WTC11 (cell line): ENCODE measurements around the gene BCL2L12. TPM values are rescaled to one million over a fixed set of nuclear protein-coding genes. Genes with fewer than 3 reads are reported as not detected.

Experiments
- ATAC-seq: fragments of 200-7000 bp; cut with Tn5 transposase; 2 replicates; pipeline ENCODE4 v1.10.0; 2021; ENCODE audit warnings: mild to moderate bottlenecking, moderate library complexity
- CTCF ChIA-PET: fragments of 300-600 bp; sonication (Branson Sonifier 250); formaldehyde crosslinking; loops from one replicate; lab custom pipeline; 2021; ENCODE audit warnings: antibody characterized with exemption; lab: Charles Lee
- POLR2A ChIA-PET: fragments of 350-600 bp; sonication (Branson Sonifier 250); formaldehyde crosslinking; loops from one replicate; lab custom pipeline; 2021; ENCODE audit warnings: antibody characterized with exemption; lab: Charles Lee
- DNase-seq: peaks from one replicate; pipeline ENCODE4 v3.0.0; 2021; ENCODE audit warnings: low spot score
- H3K27ac Mint-ChIP-seq: 2 replicates; pipeline ENCODE4 v1.8.0; 2021; ENCODE audit warnings: mixed read lengths
- H3K27me3 Mint-ChIP-seq: 2 replicates; pipeline ENCODE4 v1.8.0; 2021; ENCODE audit warnings: low read depth, mild to moderate bottlenecking, moderate library complexity, mixed read lengths
- H3K36me3 Mint-ChIP-seq: 2 replicates; pipeline ENCODE4 v1.8.0; 2021; ENCODE audit warnings: mixed read lengths
- H3K4me1 Mint-ChIP-seq: 2 replicates; pipeline ENCODE4 v1.8.0; 2022; ENCODE audit warnings: mixed read lengths
- H3K4me3 Mint-ChIP-seq: 2 replicates; pipeline ENCODE4 v1.8.0; 2021; ENCODE audit warnings: mild to moderate bottlenecking, moderate library complexity, mixed read lengths
- H3K9me3 Mint-ChIP-seq: 2 replicates; pipeline ENCODE4 v1.8.0; 2021; ENCODE audit warnings: mixed read lengths
- GRHL2 ChIP-seq: fragments of 250-450 bp; sonication (Bioruptor Pico); IDR thresholded peaks from 2 replicates; pipeline ENCODE4 v1.8.0; 2022; ENCODE audit warnings: mild to moderate bottlenecking, moderate library complexity; ENCODE audit not compliant: insufficient replicate concordance, severe bottlenecking
- NFE2L1 ChIP-seq: sonication (generic); formaldehyde crosslinking; IDR thresholded peaks from 2 replicates; pipeline ENCODE4 v1.8.1; 2023; ENCODE audit warnings: missing genetic modification reagents
- PRRX2 ChIP-seq: fragments of 250-450 bp; sonication (Bioruptor Pico); IDR thresholded peaks from 2 replicates; pipeline ENCODE4 v1.8.0; 2021; ENCODE audit warnings: mild to moderate bottlenecking
- STAT6 ChIP-seq: sonication (generic); formaldehyde crosslinking; conservative IDR thresholded peaks from 2 replicates; pipeline ENCODE4 v1.8.1; 2023; ENCODE audit warnings: mild to moderate bottlenecking, low read depth, missing genetic modification reagents, moderate library complexity
- ZNF121 ChIP-seq: sonication (generic); formaldehyde crosslinking; IDR thresholded peaks from 2 replicates; pipeline ENCODE4 v1.8.0; 2023; ENCODE audit warnings: missing genetic modification reagents
- total RNA-seq: library from RNA; stranded (reverse); gene quantifications from 3 replicates; pipeline ENCODE4 v1.2.3, GENCODE V29; 2021
- TF ChIP-seq, protein P1 (sequence below): sonication (generic); formaldehyde crosslinking; IDR thresholded peaks from 2 replicates; pipeline ENCODE4 v1.8.1; 2022; ENCODE audit warnings: missing genetic modification reagents, borderline replicate concordance
- TF ChIP-seq, protein P2 (sequence below): fragments of 250-450 bp; sonication (Bioruptor Pico); IDR thresholded peaks from 2 replicates; pipeline ENCODE4 v1.9.0; 2021; ENCODE audit warnings: mild to moderate bottlenecking
- TF ChIP-seq, protein P3 (sequence below): sonication (generic); formaldehyde crosslinking; IDR thresholded peaks from 2 replicates; pipeline ENCODE4 v1.8.0; 2022; ENCODE audit warnings: mild to moderate bottlenecking, missing genetic modification reagents

BCL2L12 gene
- total RNA-seq, 1 experiment from 2014 or later, result 146 TPM

GRCh38 chr19:49655570-49656455 lies 9.9 kb upstream of the BCL2L12 start:
- Mint-ChIP-seq H3K36me3 (peaks cover 58% of the 10 kb centered on the region), H3K4me3 (no peak overlapping the region), H3K4me1 (peaks cover 10% of the 10 kb centered on the region), H3K27me3 (no peaks in the 10 kb centered on the region), H3K27ac (peak overlapping the region; percentile 19; the same call in 1 of the 2 replicates), H3K9me3 (peaks cover 7% of the 10 kb centered on the region)
- DNase-seq (no peak), ATAC-seq (no peak)
- CTCF ChIA-PET, result interaction anchor here (0.8 to 1.9 kb wide), 5 partner anchors 16 to 34 kb away, joined by 3 to 5 read pairs (median 3); partner anchors contain the start of gene RRAS
- TF ChIP-seq ZNF121 (CRISPR knock-in tag) (peak; percentile 63; the same call in 1 of the 2 replicates), PRRX2 (CRISPR knock-in tag) (no peak)
- POLR2A ChIA-PET, result interaction anchor here (0.8 kb wide), 1 partner anchor 16 kb away, joined by 4 read pairs; the partner anchor contains the start of gene RRAS

DNA sequence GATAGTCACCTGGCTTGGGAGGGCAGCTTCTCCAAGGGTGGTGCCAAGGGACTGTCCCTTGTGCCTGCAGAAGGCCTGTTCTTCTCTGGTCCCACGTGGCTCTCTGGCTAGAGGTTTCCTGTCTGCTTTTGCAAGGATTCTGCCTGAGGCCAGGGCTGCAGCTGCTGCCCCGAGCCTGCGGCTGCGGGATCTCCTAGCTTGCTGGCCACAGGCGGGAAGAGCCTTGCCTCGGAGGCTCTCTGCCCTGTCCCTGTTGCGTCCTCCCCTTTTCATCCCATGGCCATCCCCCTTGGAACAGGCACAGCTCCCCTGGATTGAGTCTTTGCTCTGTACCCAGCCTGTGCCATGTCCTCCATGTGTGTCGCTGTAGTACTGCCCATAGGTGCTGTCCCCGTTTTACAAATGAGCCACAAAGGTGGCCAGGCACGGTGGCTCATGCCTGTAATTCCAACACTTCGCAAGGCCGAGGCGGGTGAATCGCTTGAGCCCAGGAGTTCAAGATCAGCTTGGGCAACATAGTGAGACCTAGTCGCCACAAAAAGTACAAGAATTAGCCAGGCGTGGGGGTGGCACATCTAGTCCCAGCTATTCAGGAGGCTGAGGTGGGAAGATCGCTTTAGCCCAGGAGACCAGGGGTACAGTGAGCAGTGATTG lies 9.2 kb upstream of the BCL2L12 start:
- CTCF ChIA-PET, result interaction anchor here (0.8 to 1.9 kb wide), 3 partner anchors 20 to 28 kb away, joined by 3 to 5 read pairs (median 3); no protein-coding TSS in a partner anchor

More for the DNA sequence above, 9.2 kb upstream of the BCL2L12 start:
- no peaks in the 10 kb centered on the region for H3K27me3 Mint-ChIP-seq
- H3K9me3 Mint-ChIP-seq, result peaks cover 7% of the 10 kb centered on the region
- H3K4me1 Mint-ChIP-seq, result peaks cover 10% of the 10 kb centered on the region
- H3K4me3 Mint-ChIP-seq, result no peak overlapping the region
- peak overlapping the region; percentile 19 for H3K27ac Mint-ChIP-seq
- ATAC-seq (no peak), DNase-seq (no peak)
- peaks cover 63% of the 10 kb centered on the region for H3K36me3 Mint-ChIP-seq
- TF ChIP-seq, protein P1, sequence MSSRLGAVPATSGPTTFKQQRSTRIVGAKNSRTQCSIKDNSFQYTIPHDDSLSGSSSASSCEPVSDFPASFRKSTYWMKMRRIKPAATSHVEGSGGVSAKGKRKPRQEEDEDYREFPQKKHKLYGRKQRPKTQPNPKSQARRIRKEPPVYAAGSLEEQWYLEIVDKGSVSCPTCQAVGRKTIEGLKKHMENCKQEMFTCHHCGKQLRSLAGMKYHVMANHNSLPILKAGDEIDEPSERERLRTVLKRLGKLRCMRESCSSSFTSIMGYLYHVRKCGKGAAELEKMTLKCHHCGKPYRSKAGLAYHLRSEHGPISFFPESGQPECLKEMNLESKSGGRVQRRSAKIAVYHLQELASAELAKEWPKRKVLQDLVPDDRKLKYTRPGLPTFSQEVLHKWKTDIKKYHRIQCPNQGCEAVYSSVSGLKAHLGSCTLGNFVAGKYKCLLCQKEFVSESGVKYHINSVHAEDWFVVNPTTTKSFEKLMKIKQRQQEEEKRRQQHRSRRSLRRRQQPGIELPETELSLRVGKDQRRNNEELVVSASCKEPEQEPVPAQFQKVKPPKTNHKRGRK (CRISPR knock-in tag), result no peak
- TF ChIP-seq, protein P2, sequence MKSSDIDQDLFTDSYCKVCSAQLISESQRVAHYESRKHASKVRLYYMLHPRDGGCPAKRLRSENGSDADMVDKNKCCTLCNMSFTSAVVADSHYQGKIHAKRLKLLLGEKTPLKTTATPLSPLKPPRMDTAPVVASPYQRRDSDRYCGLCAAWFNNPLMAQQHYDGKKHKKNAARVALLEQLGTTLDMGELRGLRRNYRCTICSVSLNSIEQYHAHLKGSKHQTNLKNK (CRISPR knock-in tag), result no peak
- TF ChIP-seq, protein P3, sequence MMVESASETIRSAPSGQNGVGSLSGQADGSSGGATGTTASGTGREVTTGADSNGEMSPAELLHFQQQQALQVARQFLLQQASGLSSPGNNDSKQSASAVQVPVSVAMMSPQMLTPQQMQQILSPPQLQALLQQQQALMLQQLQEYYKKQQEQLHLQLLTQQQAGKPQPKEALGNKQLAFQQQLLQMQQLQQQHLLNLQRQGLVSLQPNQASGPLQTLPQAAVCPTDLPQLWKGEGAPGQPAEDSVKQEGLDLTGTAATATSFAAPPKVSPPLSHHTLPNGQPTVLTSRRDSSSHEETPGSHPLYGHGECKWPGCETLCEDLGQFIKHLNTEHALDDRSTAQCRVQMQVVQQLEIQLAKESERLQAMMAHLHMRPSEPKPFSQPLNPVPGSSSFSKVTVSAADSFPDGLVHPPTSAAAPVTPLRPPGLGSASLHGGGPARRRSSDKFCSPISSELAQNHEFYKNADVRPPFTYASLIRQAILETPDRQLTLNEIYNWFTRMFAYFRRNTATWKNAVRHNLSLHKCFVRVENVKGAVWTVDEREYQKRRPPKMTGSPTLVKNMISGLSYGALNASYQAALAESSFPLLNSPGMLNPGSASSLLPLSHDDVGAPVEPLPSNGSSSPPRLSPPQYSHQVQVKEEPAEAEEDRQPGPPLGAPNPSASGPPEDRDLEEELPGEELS (CRISPR knock-in tag), result no peak
- TF ChIP-seq GRHL2 (CRISPR knock-in tag), result no peak
- no peak for TF ChIP-seq NFE2L1
- no peak for TF ChIP-seq STAT6 (CRISPR knock-in tag)
- POLR2A ChIA-PET, result no interaction called here
